GM12892 (cell line): ENCODE measurements around the gene SOX6.

Experiments
- POLR2A ChIP-seq: IDR thresholded peaks from 2 replicates; pipeline ENCODE4 v1.6.1; 2011; ENCODE audit warnings: low read depth, low read length, control low read depth
- POLR2AphosphoS5 ChIP-seq: IDR thresholded peaks from 2 replicates; pipeline ENCODE4 v1.6.1; 2011; ENCODE audit warnings: low read depth, low read length, control low read depth
- TAF1 ChIP-seq: IDR thresholded peaks from 2 replicates; pipeline ENCODE4 v1.6.1; 2011; ENCODE audit warnings: low read depth, mild to moderate bottlenecking, control low read depth, low read length, borderline replicate concordance

DNA sequence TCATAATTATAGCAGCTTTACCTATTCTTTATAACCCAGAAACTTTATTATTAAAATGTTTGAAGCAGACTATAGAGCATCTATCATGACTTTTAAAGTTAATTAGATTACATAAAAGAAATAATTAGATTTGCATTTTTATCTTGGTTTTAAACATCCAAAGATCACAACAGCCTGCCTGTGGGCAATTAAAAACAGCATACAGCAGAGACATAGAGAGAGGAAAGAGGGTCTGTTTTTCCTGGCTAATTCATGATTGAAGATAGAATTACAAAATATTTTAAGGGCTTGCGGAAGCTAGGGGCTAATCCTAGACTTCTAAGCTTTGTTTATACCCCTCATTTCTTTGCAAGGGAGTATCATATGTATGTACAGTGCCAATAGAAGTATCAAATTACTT, 178.1 kb downstream of the SOX6 start:
- TF ChIP-seq POLR2A: no peak
- TF ChIP-seq POLR2AphosphoS5: no peak
- TF ChIP-seq TAF1: no peak
